Left cardiac atrium (tissue), 4 donors: ENCODE results near the gene KRTAP4-9. TPM values are rescaled to one million over a fixed set of nuclear protein-coding genes. Genes with fewer than 3 reads are reported as not detected.
"Not testable (repeated sequence)": the region's sequence is repeated elsewhere in the genome, so short reads cannot be mapped to it uniquely, and the experiment has no call there.

Source experiments
- ATAC-seq, 2 donors: fragments of 200-7000 bp; cut with Tn5 transposase; one replicate each; pipeline ENCODE4 v1.9.1; 2020; ENCODE audit warnings: mild to moderate bottlenecking in 2 of 2, moderate library complexity in 2 of 2
- DNase-seq: peaks from one replicate; pipeline ENCODE4 v3.0.0-alpha.2; 2020
- intact Hi-C, 2 donors: fragments of 100-400 bp; cut with DNase I; formaldehyde crosslinking; loops; one replicate each; pipeline versions ENCODE4 v1.14.1 to v1.15.1; 2022 to 2023
- total RNA-seq, 2 donors: library from RNA; stranded (reverse); fragmentation: NEBNext Ultra II Directional; extraction: Animal tissue kit (Norgen Biotek cat#: 25700); gene quantifications; one replicate each; pipeline ENCODE4 v1.2.1, GENCODE V29; 2021
- donor health status: DM: no; HTN: yes; CAD: no.
- donor health status: DM: no; HTN: yes; CAD: no; lungs with severe emphysema.
- donor health status: DM: yes; HTN: yes; CAD: no.
- donor health status: Dilated cardiomyopathy.

The KRTAP4-9 gene
- total RNA-seq, 2 donors from 2014 or later, result not detected

GRCh38 chr17:41088760-41089352 is 16.3 kb upstream of the KRTAP4-9 start:
- ATAC-seq, intact Hi-C loops, DNase-seq: not testable (repeated sequence)

- DNase-seq, result no peak
- no peak for ATAC-seq
- intact Hi-C loops, result no loop called here
These were observed 9.1 kb upstream of the KRTAP4-9 start for GRCh38 chr17:41096055-41096454.

- DNase-seq (no peak), ATAC-seq (no peak)
- intact Hi-C loops, result no loop called here
These were observed 7.1 kb upstream of the KRTAP4-9 start, which contains the start of gene KRTAP4-8 for GRCh38 chr17:41098042-41098441. KRTAP4-8 (minus strand) TSS chr17:41098142; CDS start chr17:41098084, 58 bp downstream.

GRCh38 chr17:41098481-41098880 is 6.7 kb upstream of the KRTAP4-9 start:
- no peak for DNase-seq
- no peak for ATAC-seq
- intact Hi-C loops, result no loop called here

GRCh38 chr17:41099682-41100480 is 5.3 kb upstream of the KRTAP4-9 start:
- ATAC-seq, intact Hi-C loops, DNase-seq: not testable (repeated sequence)

- ATAC-seq (no peak), DNase-seq (no peak)
- intact Hi-C loops, result no loop called here
These were observed 3.5 kb upstream of the KRTAP4-9 start, which contains the start of gene KRTAP4-16 for GRCh38 chr17:41101586-41102259. KRTAP4-16 (minus strand) TSS chr17:41102209; CDS start chr17:41102209, 0 bp downstream.

- intact Hi-C loops, result no loop called here
- ATAC-seq (no peak), DNase-seq (no peak)
These were observed 1.3 kb upstream of the KRTAP4-9 start for GRCh38 chr17:41103896-41104295.

GRCh38 chr17:41104386-41105038 is 677 bp upstream of the KRTAP4-9 start:
- intact Hi-C loops, DNase-seq, ATAC-seq: not testable (repeated sequence)

GRCh38 chr17:41107941-41108450 is 2.8 kb downstream of the KRTAP4-9 start:
- ATAC-seq, result no peak
- intact Hi-C loops, result no loop called here

GRCh38 chr17:41108728-41109386 is 3.7 kb downstream of the KRTAP4-9 start:
- ATAC-seq, DNase-seq, intact Hi-C loops: not testable (repeated sequence)

More at GRCh38 chr17:41107941-41108450, 2.8 kb downstream of the KRTAP4-9 start:
- no peak for DNase-seq

GRCh38 chr17:41111151-41111885 is 6.1 kb downstream of the KRTAP4-9 start:
- DNase-seq (no peak), ATAC-seq (no peak)
- intact Hi-C loops, result no loop called here

- ATAC-seq (no peak), DNase-seq (no peak)
- intact Hi-C loops, result no loop called here
These were observed 11.1 kb downstream of the KRTAP4-9 start for GRCh38 chr17:41116297-41116696.

- intact Hi-C loops, DNase-seq, ATAC-seq: not testable (repeated sequence)
These were observed 12.7 kb downstream of the KRTAP4-9 start, which contains the start of gene KRTAP4-11 for GRCh38 chr17:41117846-41118386. KRTAP4-11 (minus strand) TSS chr17:41118373; CDS start chr17:41118315, 58 bp downstream.

- ATAC-seq, result no peak
- DNase-seq, result no peak
- intact Hi-C loops, result no loop called here
These were observed 13.5 kb downstream of the KRTAP4-9 start for GRCh38 chr17:41118721-41119120.

- DNase-seq, ATAC-seq, intact Hi-C loops: not testable (repeated sequence)
These were observed 14.8 kb downstream of the KRTAP4-9 start for GRCh38 chr17:41119696-41120690.

GRCh38 chr17:41121742-41122141 is 16.6 kb downstream of the KRTAP4-9 start:
- no peak for DNase-seq
- ATAC-seq, result no peak

More at GRCh38 chr17:41121742-41122141, 16.6 kb downstream of the KRTAP4-9 start:
- intact Hi-C loops, result no loop called here
